ENCODE data around the gene DYRK1A.

DNA sequence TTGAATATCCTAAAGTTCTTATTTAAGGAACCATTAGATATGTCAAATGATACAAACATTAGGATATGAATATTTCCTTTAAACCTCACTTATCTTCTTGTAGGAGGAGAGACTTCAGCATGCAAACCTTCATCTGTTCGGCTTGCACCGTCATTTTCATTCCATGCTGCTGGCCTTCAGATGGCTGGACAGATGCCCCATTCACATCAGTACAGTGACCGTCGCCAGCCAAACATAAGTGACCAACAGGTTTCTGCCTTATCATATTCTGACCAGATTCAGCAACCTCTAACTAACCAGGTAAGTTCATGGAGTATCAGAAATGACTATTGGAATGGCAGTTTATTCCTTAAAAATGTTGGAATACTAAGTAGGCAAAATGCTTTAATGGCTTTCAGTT is 106.0 kb downstream of the DYRK1A start:
- TF ChIP-seq POLR2A (IDR thresholded peaks at IDR 0.05) (no peak), CTCF (IDR thresholded peaks at IDR 0.05) (no peak)

Data from heart left ventricle (tissue), 13 donors.